WTC11 (cell line): ENCODE measurements around the gene ARHGAP10.

Source experiments
- HMGA2 ChIP-seq: fragments of 250-450 bp; sonication (Bioruptor Pico); IDR thresholded peaks from 2 replicates; pipeline ENCODE4 v1.4.0; 2021; ENCODE audit warnings: mild to moderate bottlenecking, moderate library complexity
- JUN ChIP-seq: sonication (generic); formaldehyde crosslinking; IDR thresholded peaks from 2 replicates; pipeline ENCODE4 v1.8.0; 2023; ENCODE audit warnings: mild to moderate bottlenecking, missing genetic modification reagents
- MYBL2 ChIP-seq: sonication (generic); formaldehyde crosslinking; IDR thresholded peaks from 2 replicates; pipeline ENCODE4 v1.8.1; 2023; ENCODE audit warnings: mild to moderate bottlenecking, moderate library complexity, missing genetic modification reagents
- NR3C1 ChIP-seq: sonication (generic); formaldehyde crosslinking; conservative IDR thresholded peaks from 2 replicates; pipeline ENCODE4 v1.8.1; 2023; ENCODE audit warnings: low read depth, mild to moderate bottlenecking, missing genetic modification reagents
- SP1 ChIP-seq: sonication (generic); formaldehyde crosslinking; conservative IDR thresholded peaks from 2 replicates; pipeline ENCODE4 v1.8.1; 2022; ENCODE audit warnings: missing genetic modification reagents
- TCF7 ChIP-seq: sonication (generic); formaldehyde crosslinking; IDR thresholded peaks from 2 replicates; pipeline ENCODE4 v1.8.0; 2022; ENCODE audit warnings: mild to moderate bottlenecking, low read depth, missing genetic modification reagents, moderate library complexity
- ZNF121 ChIP-seq: sonication (generic); formaldehyde crosslinking; IDR thresholded peaks from 2 replicates; pipeline ENCODE4 v1.8.0; 2023; ENCODE audit warnings: missing genetic modification reagents
- ZNF416 ChIP-seq: fragments of 250-450 bp; sonication (Bioruptor Pico); IDR thresholded peaks from 2 replicates; pipeline ENCODE4 v1.9.0; 2021; ENCODE audit warnings: mild to moderate bottlenecking, inconsistent platforms
- TF ChIP-seq, protein P1 (sequence below): fragments of 200-600 bp; IDR thresholded peaks from 2 replicates; pipeline ENCODE4 v1.8.0; 2022; ENCODE audit warnings: antibody characterized with exemption
- TF ChIP-seq, protein P2 (sequence below): sonication (generic); formaldehyde crosslinking; IDR thresholded peaks from 2 replicates; pipeline ENCODE4 v1.8.0; 2022; ENCODE audit warnings: mild to moderate bottlenecking, missing genetic modification reagents
- TF ChIP-seq, protein P3 (sequence below): sonication (generic); formaldehyde crosslinking; IDR thresholded peaks from 2 replicates; pipeline ENCODE4 v1.8.1; 2023; ENCODE audit warnings: mild to moderate bottlenecking, missing genetic modification reagents, moderate library complexity
- TF ChIP-seq, protein P4 (sequence below): sonication (generic); formaldehyde crosslinking; IDR thresholded peaks from 2 replicates; pipeline ENCODE4 v1.8.1; 2023; ENCODE audit warnings: mild to moderate bottlenecking, missing genetic modification reagents, moderate library complexity
- TF ChIP-seq, protein P5 (sequence below): sonication (generic); formaldehyde crosslinking; IDR thresholded peaks from 2 replicates; pipeline ENCODE4 v1.8.1; 2022; ENCODE audit warnings: mild to moderate bottlenecking, missing genetic modification reagents, moderate library complexity, borderline replicate concordance

DNA sequence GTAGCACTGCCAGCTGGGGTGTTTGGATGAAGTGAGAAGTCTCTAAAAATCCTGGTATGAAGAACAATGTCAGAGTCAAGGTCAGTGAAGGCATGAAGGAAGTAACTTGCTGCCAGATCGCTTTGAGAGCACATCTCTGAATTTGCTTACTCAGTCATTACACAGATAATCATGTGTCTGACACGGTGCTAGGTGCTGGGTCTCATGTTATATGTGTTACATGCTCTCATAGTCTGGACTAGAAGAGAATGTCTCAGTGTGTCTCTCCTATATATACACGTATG, 337.9 kb downstream of the ARHGAP10 start:
- TF ChIP-seq, protein P1, sequence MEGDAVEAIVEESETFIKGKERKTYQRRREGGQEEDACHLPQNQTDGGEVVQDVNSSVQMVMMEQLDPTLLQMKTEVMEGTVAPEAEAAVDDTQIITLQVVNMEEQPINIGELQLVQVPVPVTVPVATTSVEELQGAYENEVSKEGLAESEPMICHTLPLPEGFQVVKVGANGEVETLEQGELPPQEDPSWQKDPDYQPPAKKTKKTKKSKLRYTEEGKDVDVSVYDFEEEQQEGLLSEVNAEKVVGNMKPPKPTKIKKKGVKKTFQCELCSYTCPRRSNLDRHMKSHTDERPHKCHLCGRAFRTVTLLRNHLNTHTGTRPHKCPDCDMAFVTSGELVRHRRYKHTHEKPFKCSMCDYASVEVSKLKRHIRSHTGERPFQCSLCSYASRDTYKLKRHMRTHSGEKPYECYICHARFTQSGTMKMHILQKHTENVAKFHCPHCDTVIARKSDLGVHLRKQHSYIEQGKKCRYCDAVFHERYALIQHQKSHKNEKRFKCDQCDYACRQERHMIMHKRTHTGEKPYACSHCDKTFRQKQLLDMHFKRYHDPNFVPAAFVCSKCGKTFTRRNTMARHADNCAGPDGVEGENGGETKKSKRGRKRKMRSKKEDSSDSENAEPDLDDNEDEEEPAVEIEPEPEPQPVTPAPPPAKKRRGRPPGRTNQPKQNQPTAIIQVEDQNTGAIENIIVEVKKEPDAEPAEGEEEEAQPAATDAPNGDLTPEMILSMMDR, result no peak
- TF ChIP-seq ZNF121 (CRISPR knock-in tag), result no peak
- TF ChIP-seq, protein P2, sequence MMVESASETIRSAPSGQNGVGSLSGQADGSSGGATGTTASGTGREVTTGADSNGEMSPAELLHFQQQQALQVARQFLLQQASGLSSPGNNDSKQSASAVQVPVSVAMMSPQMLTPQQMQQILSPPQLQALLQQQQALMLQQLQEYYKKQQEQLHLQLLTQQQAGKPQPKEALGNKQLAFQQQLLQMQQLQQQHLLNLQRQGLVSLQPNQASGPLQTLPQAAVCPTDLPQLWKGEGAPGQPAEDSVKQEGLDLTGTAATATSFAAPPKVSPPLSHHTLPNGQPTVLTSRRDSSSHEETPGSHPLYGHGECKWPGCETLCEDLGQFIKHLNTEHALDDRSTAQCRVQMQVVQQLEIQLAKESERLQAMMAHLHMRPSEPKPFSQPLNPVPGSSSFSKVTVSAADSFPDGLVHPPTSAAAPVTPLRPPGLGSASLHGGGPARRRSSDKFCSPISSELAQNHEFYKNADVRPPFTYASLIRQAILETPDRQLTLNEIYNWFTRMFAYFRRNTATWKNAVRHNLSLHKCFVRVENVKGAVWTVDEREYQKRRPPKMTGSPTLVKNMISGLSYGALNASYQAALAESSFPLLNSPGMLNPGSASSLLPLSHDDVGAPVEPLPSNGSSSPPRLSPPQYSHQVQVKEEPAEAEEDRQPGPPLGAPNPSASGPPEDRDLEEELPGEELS (CRISPR knock-in tag), result no peak
- TF ChIP-seq JUN, result no peak
- TF ChIP-seq MYBL2 (CRISPR knock-in tag), result no peak
- TF ChIP-seq ZNF416 (CRISPR knock-in tag), result no peak
- TF ChIP-seq, protein P3, sequence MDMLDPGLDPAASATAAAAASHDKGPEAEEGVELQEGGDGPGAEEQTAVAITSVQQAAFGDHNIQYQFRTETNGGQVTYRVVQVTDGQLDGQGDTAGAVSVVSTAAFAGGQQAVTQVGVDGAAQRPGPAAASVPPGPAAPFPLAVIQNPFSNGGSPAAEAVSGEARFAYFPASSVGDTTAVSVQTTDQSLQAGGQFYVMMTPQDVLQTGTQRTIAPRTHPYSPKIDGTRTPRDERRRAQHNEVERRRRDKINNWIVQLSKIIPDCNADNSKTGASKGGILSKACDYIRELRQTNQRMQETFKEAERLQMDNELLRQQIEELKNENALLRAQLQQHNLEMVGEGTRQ, result no peak
- TF ChIP-seq TCF7 (CRISPR knock-in tag), result no peak
- TF ChIP-seq SP1 (CRISPR knock-in tag), result no peak
- no peak for TF ChIP-seq NR3C1 (CRISPR knock-in tag)
- TF ChIP-seq HMGA2 (CRISPR knock-in tag), result no peak
- TF ChIP-seq, protein P4, sequence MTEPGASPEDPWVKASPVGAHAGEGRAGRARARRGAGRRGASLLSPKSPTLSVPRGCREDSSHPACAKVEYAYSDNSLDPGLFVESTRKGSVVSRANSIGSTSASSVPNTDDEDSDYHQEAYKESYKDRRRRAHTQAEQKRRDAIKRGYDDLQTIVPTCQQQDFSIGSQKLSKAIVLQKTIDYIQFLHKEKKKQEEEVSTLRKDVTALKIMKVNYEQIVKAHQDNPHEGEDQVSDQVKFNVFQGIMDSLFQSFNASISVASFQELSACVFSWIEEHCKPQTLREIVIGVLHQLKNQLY (CRISPR knock-in tag), result no peak
- TF ChIP-seq, protein P5, sequence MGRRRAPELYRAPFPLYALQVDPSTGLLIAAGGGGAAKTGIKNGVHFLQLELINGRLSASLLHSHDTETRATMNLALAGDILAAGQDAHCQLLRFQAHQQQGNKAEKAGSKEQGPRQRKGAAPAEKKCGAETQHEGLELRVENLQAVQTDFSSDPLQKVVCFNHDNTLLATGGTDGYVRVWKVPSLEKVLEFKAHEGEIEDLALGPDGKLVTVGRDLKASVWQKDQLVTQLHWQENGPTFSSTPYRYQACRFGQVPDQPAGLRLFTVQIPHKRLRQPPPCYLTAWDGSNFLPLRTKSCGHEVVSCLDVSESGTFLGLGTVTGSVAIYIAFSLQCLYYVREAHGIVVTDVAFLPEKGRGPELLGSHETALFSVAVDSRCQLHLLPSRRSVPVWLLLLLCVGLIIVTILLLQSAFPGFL (CRISPR knock-in tag), result no peak
